ENCODE data around the gene SNAPIN.

DNA sequence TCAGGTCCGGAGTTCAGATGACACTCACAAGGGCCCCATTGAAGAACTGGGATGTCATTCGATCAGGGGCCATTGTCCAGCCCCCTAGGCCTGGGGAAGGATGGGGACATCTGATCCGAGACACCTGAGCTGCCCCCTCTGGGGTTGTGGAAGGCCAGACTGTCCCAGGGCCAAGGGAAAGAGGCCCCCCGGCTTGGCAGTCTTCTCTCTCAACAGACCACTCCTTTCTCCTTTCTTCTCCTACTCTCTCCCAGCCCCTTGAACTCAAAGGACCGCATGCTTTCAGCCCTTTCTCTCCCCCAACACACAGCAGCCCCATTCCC, 29.2 kb upstream of the SNAPIN start:
- TF ChIP-seq, protein P1, sequence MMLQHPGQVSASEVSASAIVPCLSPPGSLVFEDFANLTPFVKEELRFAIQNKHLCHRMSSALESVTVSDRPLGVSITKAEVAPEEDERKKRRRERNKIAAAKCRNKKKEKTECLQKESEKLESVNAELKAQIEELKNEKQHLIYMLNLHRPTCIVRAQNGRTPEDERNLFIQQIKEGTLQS (IDR thresholded peaks at IDR 0.05), result no peak
- TF ChIP-seq, protein P2, sequence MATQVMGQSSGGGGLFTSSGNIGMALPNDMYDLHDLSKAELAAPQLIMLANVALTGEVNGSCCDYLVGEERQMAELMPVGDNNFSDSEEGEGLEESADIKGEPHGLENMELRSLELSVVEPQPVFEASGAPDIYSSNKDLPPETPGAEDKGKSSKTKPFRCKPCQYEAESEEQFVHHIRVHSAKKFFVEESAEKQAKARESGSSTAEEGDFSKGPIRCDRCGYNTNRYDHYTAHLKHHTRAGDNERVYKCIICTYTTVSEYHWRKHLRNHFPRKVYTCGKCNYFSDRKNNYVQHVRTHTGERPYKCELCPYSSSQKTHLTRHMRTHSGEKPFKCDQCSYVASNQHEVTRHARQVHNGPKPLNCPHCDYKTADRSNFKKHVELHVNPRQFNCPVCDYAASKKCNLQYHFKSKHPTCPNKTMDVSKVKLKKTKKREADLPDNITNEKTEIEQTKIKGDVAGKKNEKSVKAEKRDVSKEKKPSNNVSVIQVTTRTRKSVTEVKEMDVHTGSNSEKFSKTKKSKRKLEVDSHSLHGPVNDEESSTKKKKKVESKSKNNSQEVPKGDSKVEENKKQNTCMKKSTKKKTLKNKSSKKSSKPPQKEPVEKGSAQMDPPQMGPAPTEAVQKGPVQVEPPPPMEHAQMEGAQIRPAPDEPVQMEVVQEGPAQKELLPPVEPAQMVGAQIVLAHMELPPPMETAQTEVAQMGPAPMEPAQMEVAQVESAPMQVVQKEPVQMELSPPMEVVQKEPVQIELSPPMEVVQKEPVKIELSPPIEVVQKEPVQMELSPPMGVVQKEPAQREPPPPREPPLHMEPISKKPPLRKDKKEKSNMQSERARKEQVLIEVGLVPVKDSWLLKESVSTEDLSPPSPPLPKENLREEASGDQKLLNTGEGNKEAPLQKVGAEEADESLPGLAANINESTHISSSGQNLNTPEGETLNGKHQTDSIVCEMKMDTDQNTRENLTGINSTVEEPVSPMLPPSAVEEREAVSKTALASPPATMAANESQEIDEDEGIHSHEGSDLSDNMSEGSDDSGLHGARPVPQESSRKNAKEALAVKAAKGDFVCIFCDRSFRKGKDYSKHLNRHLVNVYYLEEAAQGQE (IDR thresholded peaks at IDR 0.05; ENCODE audit: low read depth), result no peak
- TF ChIP-seq, protein P3, sequence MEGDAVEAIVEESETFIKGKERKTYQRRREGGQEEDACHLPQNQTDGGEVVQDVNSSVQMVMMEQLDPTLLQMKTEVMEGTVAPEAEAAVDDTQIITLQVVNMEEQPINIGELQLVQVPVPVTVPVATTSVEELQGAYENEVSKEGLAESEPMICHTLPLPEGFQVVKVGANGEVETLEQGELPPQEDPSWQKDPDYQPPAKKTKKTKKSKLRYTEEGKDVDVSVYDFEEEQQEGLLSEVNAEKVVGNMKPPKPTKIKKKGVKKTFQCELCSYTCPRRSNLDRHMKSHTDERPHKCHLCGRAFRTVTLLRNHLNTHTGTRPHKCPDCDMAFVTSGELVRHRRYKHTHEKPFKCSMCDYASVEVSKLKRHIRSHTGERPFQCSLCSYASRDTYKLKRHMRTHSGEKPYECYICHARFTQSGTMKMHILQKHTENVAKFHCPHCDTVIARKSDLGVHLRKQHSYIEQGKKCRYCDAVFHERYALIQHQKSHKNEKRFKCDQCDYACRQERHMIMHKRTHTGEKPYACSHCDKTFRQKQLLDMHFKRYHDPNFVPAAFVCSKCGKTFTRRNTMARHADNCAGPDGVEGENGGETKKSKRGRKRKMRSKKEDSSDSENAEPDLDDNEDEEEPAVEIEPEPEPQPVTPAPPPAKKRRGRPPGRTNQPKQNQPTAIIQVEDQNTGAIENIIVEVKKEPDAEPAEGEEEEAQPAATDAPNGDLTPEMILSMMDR (IDR thresholded peaks at IDR 0.05 in 2 of 3, conservative IDR thresholded peaks at IDR 0.05 in 1 of 3; ENCODE audit: borderline replicate concordance in 1 of 3, insufficient read depth in 1 of 3, low read depth in 2 of 3, low read length in 2 of 3), result no peak
- TF ChIP-seq ZBTB33 (IDR thresholded peaks at IDR 0.05; ENCODE audit: extremely low read depth, insufficient replicate concordance, low read length) (no peak), POLR2A (IDR thresholded peaks at IDR 0.05; ENCODE audit: borderline replicate concordance, extremely low read depth, insufficient read depth, insufficient read length) (no peak)
